IPS-15b (cell line): Measurements from ENCODE around the gene NDUFC2.
"Not testable (repeated sequence)": the region's sequence is repeated elsewhere in the genome, so short reads cannot be mapped to it uniquely, and the experiment has no call there.

Experiments
- H3K27me3 ChIP-seq: one replicate; pipeline ENCODE4 v1.6.1; 2013; ENCODE audit warnings: low read length; ENCODE audit not compliant: control insufficient read depth, insufficient read depth
- H3K36me3 ChIP-seq: one replicate; pipeline ENCODE4 v1.6.1; 2013; ENCODE audit warnings: low read length; ENCODE audit not compliant: control insufficient read depth, insufficient read depth
- H3K4me1 ChIP-seq: one replicate; pipeline ENCODE4 v1.6.1; 2013; ENCODE audit warnings: mild to moderate bottlenecking, low read length; ENCODE audit not compliant: control insufficient read depth, insufficient read depth
- H3K4me3 ChIP-seq: one replicate; pipeline ENCODE4 v1.5.1; 2013; ENCODE audit warnings: low read depth, low read length
- H3K9ac ChIP-seq: one replicate; pipeline ENCODE4 v1.6.1; 2013; ENCODE audit warnings: low read depth, mild to moderate bottlenecking, low read length
- H3K9me3 ChIP-seq: one replicate; pipeline ENCODE4 v1.6.1; 2013; ENCODE audit warnings: mild to moderate bottlenecking, low read length; ENCODE audit not compliant: control insufficient read depth, insufficient read depth

Gene NDUFC2

GRCh38 chr11:78097666-78098385 lies 18.2 kb upstream of the NDUFC2 start:
- peaks cover 9% of the 10 kb centered on the region for H3K36me3 ChIP-seq
- no peaks in the 10 kb centered on the region for H3K9me3 ChIP-seq
- H3K4me1 ChIP-seq, result no peaks in the 10 kb centered on the region
- no peak overlapping the region for H3K4me3 ChIP-seq
- no peak overlapping the region for H3K9ac ChIP-seq
- H3K27me3 ChIP-seq, result no peaks in the 10 kb centered on the region

- Histone ChIP-seq H3K4me3 (no peak overlapping the region), H3K9ac (no peak overlapping the region), H3K36me3 (no peaks in the 10 kb centered on the region), H3K9me3 (no peaks in the 10 kb centered on the region), H3K27me3 (no peaks in the 10 kb centered on the region), H3K4me1 (no peaks in the 10 kb centered on the region)
These were observed 14.6 kb upstream of the NDUFC2 start for GRCh38 chr11:78094250-78094649.

- not testable (repeated sequence) for H3K4me1 ChIP-seq, H3K9ac ChIP-seq, H3K4me3 ChIP-seq, H3K9me3 ChIP-seq, H3K27me3 ChIP-seq, H3K36me3 ChIP-seq
These were observed 6.9 kb upstream of the NDUFC2 start for GRCh38 chr11:78086521-78087074.

- no peak overlapping the region for H3K4me3 ChIP-seq
- no peak overlapping the region for H3K9ac ChIP-seq
- no peaks in the 10 kb centered on the region for H3K4me1 ChIP-seq
- H3K9me3 ChIP-seq, result no peaks in the 10 kb centered on the region
- no peaks in the 10 kb centered on the region for H3K36me3 ChIP-seq
- peaks cover 1% of the 10 kb centered on the region for H3K27me3 ChIP-seq
These were observed 6.3 kb upstream of the NDUFC2 start for GRCh38 chr11:78085972-78086371.

GRCh38 chr11:78084506-78084905 lies 4.8 kb upstream of the NDUFC2 start:
- not testable (repeated sequence) for H3K27me3 ChIP-seq, H3K4me1 ChIP-seq

GRCh38 chr11:78083021-78083420 lies 3.4 kb upstream of the NDUFC2 start:
- Histone ChIP-seq H3K4me1 (peaks cover 3% of the 10 kb centered on the region), H3K9me3 (no peaks in the 10 kb centered on the region), H3K9ac (no peak overlapping the region), H3K27me3 (peaks cover 4% of the 10 kb centered on the region), H3K36me3 (no peaks in the 10 kb centered on the region), H3K4me3 (no peak overlapping the region)

More at GRCh38 chr11:78084506-78084905, 4.8 kb upstream of the NDUFC2 start:
- H3K9me3 ChIP-seq, H3K9ac ChIP-seq, H3K4me3 ChIP-seq, H3K36me3 ChIP-seq: not testable (repeated sequence)

GRCh38 chr11:78082146-78082545 lies 2.5 kb upstream of the NDUFC2 start:
- H3K27me3 ChIP-seq, result peaks cover 4% of the 10 kb centered on the region
- no peak overlapping the region for H3K9ac ChIP-seq
- H3K9me3 ChIP-seq, result no peaks in the 10 kb centered on the region
- H3K4me1 ChIP-seq, result peaks cover 6% of the 10 kb centered on the region
- no peak overlapping the region for H3K4me3 ChIP-seq
- H3K36me3 ChIP-seq, result no peaks in the 10 kb centered on the region

GRCh38 chr11:78081583-78081982 lies 1.9 kb upstream of the NDUFC2 start:
- no peaks in the 10 kb centered on the region for H3K9me3 ChIP-seq
- H3K4me3 ChIP-seq, result no peak overlapping the region
- H3K9ac ChIP-seq, result no peak overlapping the region
- H3K27me3 ChIP-seq, result peaks cover 4% of the 10 kb centered on the region
- H3K4me1 ChIP-seq, result peaks cover 6% of the 10 kb centered on the region
- no peaks in the 10 kb centered on the region for H3K36me3 ChIP-seq

GRCh38 chr11:78080818-78081495 lies 1.3 kb upstream of the NDUFC2 start:
- H3K9ac ChIP-seq, result no peak overlapping the region
- peaks cover 4% of the 10 kb centered on the region for H3K27me3 ChIP-seq
- H3K4me1 ChIP-seq, result peaks cover 6% of the 10 kb centered on the region
- H3K4me3 ChIP-seq, result no peak overlapping the region
- H3K9me3 ChIP-seq, result no peaks in the 10 kb centered on the region
- no peaks in the 10 kb centered on the region for H3K36me3 ChIP-seq

GRCh38 chr11:78080084-78080817 lies 589 bp upstream of the NDUFC2 start:
- H3K36me3 ChIP-seq, result no peaks in the 10 kb centered on the region
- peaks cover 6% of the 10 kb centered on the region for H3K4me1 ChIP-seq
- no peaks in the 10 kb centered on the region for H3K9me3 ChIP-seq
- H3K4me3 ChIP-seq, result peak overlapping the region; percentile 98
- peaks cover 4% of the 10 kb centered on the region for H3K27me3 ChIP-seq
- H3K9ac ChIP-seq, result peak overlapping the region; percentile 95

- H3K4me1 ChIP-seq, result peaks cover 6% of the 10 kb centered on the region
These were observed 1.2 kb downstream of the NDUFC2 start for GRCh38 chr11:78078218-78079167.

More at GRCh38 chr11:78078218-78079167, 1.2 kb downstream of the NDUFC2 start:
- no peaks in the 10 kb centered on the region for H3K36me3 ChIP-seq
- H3K4me3 ChIP-seq, result peak overlapping the region; percentile 98
- peaks cover 4% of the 10 kb centered on the region for H3K27me3 ChIP-seq
- H3K9ac ChIP-seq, result peak overlapping the region; percentile 95
- H3K9me3 ChIP-seq, result no peaks in the 10 kb centered on the region
